ENCODE results near the gene ITGA1.
"Not testable (repeated sequence)": the region's sequence is repeated elsewhere in the genome, so short reads cannot be mapped to it uniquely, and the experiment has no call there.

The ITGA1 gene

DNA sequence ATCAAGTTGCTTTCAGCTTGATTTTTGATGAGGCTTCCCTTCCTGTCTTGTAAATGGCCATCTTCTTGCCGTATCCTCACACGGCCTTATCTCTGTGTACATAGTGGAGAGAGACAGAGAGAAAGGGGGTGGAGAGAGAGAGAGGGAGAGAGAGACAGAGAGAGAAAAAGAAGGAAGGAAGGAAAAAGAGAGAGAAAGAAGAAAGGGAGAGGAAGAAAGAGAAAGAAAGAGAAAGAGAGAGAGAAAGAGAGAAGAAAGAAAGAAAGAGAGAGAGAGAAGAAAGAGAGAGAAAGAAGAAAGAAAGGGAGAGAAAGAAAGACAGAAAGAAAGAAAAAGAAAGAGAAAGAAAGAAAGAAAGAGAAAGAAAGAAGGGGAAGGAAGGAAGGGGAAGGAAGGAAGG, 46.6 kb downstream of the ITGA1 start:
- no peak for DNase-seq

DNA sequence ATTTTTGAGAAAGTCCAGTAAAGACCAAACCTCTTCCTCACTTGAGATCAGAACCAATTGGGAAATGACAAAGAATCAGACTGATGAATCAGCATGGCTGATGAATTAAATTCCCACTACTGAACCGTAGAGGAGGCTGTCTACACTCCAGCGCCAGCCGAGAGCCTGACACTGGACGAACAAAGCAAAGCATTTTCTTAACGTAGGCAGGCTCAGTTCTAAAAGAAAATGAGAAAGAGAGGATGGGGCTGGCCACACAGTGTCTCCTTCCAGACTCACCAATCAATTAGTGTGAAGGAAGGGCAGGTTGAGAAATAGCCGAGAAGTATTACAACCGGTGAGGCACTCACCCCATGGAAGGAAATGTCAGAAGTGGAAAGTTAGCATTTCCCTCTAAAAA, 49.4 kb downstream of the ITGA1 start:
- no peak for DNase-seq

DNA sequence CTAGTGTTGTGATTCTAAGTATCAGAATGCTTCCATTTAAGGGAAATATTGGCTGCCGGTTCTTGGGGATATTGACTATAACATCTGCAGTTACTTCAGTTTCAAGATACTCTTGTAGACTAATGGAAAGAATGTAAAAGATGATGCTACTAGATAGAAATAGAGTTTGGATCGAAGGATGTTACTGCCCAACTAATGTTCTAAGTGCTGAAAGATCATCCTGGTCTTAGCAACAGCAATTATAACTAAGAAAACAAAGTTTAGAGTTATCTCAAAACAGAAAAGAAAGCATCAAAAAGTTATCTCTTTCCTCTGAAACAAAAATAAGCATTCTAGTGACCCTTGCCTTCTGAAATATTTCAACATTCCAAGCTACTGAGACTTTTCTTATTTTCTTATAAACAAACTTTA, 49.9 kb downstream of the ITGA1 start:
- no peak for DNase-seq

DNA sequence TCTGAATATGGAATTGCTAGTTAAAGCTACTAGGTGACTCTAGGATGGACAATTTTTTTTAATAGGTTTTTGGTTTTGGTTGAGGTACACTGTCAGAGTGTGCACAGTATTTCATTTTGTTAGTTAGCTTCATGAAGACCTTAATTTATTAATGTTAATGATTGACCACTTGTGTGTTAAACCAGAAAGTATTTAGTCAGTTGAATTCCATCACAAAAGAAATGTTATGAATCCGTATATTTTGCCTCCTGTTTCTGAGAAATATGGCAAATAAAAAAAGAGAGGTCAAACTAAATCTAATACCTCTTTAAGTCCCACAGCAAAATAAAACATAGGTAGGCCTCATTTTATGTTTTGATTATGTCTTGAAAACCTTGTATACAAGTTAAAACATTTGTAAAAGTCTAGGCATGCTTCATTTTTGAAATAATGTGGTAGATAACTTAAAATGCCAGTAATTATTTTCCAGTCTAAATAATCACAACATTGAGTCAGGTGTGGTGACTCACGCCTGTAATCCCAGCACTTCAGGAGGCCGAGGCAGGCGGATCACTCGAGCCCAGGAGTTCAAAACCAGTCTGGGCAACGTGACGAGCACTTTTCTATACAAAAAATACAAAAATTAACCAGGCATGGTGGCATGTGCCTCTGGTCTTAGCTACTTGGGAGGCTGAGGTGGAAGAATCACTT, 50.8 kb downstream of the ITGA1 start:
- no peak for DNase-seq

DNA sequence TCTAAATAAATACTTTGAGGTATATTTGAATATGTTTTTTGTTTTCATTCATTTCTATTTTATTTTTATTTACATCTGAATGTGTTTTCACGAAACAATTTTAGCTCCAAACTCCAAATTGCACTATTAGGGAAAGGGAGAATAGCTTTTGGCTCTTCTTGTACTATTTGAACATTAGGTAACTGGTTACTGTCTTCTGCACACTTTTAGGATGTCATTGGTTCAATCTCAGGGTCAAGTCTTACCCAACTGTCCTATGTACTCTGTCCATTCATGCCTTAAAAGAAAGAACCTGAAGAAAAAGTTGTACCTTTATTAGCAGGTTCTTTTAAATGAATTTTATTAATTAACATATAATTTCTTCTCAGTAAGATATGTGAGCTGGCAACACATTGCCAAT, 51.6 kb downstream of the ITGA1 start:
- no peak for DNase-seq

DNA sequence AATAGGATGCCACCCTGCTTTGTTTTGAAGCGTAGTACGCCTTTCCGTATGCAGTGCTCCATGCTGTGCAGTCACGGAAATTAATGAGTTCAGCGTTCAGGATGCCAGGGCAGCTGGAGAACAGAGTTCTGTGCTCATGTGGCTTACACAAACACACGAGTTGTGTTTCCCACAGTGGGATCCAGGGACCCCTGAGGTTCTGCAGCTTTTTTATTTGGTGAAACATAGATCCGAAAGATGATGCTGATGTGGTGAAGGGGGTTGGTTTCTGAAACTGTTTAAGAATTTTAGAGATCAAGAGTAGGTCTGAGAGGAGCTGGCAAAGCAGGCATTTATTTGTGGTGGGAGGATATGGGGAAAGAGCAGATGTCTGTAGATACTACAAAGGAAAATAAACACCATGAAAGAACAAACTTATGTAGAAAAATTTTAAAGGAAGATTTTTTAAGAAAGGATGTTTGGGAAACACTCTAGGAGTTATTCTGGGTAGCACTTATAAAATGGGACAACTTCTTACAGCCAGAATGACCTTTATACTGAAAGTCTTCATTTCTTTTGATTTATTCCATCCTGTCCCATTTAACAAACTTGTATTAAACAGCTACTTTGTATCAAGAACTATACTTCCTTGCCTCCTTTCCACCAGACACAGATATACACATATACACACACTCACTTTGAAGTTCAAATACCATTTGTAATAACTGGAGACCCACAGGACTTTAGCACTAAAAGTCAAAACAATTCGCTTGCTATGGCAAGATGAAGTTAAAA, 52.7 kb downstream of the ITGA1 start:
- no peak for DNase-seq

DNA sequence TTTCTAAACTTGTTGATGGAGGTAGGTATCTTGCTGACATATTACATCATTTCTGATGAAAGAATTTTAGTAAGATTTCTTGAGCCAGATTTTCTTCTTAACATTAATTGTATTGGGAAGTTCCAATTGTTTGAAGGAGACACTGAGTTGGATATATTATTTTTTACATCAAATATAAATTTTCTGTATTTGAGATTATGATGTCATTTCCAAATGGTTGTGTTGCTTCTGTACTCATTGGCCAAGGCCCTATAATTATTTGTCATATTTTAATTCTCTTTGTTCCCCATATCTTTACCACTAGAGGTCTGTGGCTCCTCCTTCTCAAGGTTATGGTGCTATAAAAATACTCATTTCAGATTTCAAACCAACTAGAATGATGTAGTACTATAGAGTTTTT, 53.4 kb downstream of the ITGA1 start:
- DNase-seq = no peak

DNA sequence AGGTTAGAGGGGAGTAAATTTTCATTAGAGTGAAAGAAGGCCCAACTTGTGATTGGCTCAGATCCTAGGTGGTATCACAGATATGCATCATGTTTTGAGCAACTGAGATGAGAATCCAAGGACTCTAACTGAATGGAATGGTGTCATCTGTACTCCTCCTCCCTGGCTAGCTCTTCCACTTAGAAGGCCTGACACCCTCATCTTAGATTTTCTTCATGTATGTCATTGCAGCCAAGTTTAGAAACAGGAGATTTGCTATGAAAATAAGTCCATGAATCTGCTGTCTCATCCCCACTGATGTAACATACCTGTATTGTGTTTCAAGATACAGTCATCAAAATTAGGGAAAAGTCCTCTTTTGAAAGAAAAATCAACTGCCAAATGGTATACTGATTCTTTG, 54.4 kb downstream of the ITGA1 start:
- DNase-seq = no peak

DNA sequence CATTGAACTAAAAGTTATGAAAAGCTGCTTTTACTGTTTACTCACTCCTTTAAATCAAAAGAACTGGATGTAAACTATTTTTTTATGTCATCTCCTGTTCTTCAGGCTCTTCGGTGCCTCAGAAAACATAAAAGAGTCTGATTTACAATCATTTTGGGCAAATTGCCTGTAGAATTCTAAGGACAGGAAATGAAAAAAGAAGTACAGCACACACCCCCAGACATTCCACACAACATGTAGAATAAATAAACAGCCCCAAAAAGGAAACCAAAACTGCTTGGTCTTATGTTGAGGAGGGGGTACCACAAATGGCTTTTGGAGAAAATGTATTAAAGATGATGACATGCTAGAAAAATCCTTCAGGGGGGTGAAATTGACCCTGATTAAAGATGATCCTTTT, 57.2 kb downstream of the ITGA1 start:
- no peak for DNase-seq

DNA sequence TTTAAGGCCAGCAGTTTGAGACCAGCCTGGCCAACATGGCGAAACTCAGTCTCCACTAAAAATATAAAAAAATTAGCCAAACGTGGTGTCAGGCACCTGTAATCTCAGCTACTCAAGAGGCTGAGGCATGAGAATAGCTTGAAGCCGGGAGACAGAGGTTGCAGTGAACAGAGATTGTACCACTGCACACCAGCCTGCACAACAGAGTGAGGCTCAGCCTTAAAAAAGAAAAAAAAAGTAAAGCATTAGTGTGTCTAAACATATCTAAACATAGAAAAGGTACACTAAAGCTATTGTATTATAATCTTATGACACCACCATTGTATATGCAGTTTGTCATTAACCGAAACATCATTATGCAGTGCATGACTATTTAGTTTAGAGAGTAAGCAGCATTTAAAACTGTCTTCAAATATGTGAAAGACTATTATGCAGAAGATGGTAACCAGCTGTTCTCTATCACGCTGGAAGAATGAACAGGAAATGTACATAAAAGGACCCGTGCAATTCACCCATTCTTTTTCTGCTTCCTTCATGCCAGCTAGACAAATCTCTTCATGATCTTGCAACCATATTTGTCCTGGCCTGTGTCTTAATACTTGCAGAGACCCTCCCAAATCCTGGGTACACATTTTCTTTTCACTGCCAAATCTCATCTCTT, 58.6 kb downstream of the ITGA1 start:
- no peak for DNase-seq

DNA sequence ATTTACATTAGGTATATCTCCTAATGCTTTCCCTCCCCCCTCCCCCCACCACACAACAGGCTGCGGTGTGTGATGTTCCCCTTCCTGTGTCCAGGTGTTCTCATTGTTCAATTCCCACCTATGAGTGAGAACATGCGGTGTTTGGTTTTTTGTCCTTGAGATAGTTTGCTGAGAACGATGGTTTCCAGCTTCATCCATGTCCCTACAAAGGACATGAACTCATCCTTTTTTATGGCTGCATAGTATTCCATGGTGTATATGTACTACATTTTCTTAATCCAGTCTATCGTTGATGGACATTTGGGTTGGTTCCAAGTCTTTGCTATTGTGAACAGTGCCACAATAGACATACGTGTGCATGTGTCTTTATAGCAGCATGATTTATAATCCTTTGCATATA, 61.0 kb downstream of the ITGA1 start:
- DNase-seq = not testable (repeated sequence)

DNA sequence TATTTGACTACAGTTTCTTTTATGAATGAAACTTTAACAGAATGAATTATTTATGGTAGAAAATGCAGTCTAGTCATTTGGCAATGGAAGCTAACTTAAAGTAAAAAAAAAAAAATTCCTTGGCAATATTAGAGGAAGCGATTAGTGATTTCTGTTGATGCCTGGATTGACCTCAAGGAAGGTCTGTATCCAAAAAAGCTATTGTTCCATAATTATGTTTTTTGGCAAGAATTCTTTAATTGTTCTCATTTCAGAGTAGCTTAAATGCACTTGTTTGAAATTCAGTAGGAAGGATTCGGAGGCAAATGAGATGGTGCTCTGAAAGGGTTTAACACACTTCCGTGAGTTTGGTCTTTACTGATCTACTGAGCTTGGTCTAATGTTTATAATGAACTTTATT, 61.8 kb downstream of the ITGA1 start:
- no peak for DNase-seq

DNA sequence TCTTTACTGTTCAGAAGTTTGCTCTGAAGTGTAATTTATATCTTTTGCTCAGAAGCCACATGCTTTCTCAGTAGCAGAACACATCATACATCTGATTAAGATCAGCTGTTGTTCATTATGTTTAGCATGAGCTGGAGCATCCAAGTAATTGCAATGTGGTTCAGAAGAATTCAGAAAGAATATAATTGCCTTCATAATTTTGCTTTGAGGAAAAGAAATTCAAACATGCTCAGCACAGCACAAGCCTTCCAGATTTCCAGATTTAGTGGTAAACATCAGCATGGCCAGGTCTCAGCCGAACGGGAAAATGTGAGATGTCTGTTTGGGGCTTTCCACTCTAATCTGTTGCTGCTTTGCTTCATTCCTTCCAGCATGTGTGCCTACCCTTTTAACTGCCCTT, 65.9 kb downstream of the ITGA1 start:
- DNase-seq = no peak

DNA sequence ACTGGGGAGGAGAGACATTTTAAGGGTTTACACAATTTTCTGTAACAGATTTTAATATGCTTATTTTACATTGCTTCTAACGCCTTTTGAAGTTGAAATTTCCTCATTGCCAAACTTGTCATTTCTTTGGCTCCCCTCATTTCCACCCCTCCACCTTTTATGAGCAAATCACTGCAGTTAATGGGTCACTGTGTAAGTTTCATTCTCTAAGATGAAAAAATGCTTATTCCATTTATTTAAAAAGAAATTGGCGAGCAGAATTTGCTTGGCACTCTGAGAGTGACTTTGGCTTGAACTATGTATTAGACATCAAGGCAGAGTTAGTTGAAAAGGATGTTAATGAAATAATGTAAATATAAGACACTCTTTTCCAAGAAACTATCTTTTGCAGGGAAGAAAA, 66.6 kb downstream of the ITGA1 start:
- DNase-seq = no peak

DNA sequence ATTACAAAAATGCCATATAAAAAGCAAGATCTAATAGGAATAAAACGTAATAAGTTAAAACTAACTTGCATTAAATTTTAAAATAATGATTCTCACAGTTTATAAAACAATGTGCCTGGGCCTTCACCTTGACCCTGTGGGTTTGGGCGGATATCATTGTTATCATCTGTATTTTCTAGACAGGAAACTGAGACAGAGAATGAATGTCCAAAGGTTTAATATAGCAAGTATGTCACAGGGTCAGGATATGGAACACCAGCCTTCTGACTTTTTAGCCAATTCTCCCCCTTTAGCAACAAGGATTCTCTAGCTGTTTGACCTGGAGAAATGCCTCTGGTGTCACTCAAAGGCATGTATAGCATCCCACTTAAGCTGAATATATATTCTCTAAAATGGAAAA, 67.2 kb downstream of the ITGA1 start:
- DNase-seq = no peak

DNA sequence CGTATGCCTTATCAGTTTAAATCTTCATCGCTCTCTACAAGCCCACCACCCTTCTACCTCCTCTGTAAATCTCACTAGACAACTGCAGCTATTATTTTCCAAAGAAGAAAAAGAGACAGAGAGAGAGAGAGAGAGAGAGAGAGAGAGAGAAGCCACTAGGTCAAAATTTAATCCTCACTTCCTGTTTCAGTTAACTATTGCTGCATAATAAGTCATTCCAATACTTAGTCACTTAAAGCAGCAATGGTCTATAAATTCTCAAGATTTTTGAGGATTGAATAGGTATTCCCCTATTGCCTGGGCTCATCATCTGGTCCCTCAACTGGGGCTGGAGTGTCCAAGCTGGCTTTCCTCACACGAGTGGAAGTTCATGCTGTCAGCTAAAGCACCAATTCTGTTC, 68.8 kb downstream of the ITGA1 start:
- no peak for DNase-seq

DNA sequence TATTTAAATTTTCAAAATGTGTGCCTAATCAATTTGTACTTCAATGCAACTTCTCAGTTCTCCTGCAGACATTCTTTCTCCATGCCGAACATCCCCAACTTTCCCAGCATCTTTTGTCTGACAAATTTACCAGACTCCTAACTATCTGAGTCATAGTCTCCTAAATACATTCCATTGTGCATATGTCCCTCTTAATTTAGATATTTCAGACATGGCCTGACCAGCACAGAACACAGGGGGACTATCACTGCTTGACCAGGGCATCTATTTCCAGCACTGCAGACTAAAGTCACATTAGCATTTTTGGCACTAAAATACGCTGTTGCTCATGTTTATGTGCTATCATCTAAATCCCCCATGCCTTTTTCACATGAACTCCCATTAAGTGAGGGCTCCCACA, 71.9 kb downstream of the ITGA1 start:
- DNase-seq = no peak

DNA sequence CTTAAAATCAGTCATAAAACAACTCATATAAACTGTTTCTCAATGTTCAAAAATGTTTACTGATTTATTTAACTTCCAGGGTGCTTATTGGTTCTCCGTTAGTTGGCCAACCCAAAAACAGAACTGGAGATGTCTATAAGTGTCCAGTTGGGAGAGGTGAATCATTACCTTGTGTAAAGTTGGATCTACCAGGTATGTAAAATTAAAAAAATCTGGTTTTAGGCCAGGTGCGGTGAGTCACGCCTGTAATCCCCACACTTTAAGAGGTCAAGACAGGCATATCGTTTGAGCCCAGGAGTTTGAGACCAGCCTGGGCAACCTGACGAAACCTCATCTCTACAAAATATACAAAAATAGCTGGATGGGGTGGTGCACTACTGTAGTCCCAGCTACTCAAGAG, 73.7 kb downstream of the ITGA1 start:
- no peak for DNase-seq

DNA sequence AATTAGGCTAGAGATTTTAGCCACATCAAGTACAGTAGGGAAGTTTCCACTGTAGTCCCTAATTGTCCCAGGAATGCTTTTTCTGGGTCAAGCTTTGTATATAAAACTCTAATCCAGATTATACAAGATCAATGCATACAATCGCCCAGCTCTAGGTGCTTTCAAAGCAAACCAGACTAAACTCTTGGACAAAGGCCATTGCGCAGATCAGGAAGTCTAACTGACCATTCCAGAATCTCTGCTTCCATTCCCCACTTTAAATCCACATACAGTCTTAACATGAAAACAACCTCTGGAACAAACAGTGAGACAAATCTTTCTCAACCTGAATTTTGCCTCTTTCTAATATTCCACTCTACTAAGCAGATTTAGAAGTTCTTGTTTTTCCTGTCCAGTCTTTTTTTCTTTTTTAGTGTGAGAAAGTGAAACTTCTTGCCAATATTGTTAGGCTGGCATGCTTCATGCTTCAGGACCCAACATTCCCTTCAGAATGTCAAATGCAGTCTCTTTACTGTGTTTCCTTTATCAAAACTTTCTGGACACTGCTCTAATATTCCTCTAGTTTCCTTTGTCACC, 76.1 kb downstream of the ITGA1 start:
- no peak for DNase-seq

DNA sequence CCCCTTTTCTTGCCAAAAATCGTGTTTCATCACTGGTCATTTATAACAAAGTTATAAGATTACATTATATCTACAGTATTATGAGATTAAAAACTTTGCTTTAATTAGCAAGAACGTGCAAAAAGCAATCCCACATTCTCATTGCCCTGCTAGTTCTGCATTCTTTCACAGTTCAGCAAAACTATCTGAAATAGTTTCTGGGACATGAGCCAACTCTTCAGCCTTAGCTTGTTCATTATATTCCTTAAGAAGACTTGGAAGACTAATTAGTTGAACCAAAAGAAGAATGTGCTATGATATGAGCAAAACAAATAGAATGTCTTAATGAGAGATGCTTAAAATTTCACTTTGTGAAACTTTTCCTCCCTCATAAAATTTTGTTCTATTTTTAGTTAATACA, 76.7 kb downstream of the ITGA1 start:
- no peak for DNase-seq

DNA sequence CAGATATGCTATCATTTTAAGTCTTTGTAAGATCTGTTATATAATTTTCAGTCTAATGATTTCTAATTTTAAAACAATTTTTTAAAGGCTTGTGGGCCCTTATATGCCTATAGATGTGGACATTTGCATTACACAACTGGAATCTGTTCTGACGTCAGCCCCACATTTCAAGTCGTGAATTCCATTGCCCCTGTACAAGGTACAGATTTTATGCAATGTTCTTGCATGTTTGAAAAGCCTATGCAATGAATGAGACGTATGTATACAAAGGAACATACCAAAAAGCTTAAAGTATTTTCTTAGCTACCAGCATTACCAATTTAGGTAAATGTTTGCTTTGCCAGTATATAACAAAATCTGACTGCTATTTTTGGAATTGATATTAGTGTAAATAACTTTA, 77.2 kb downstream of the ITGA1 start:
- DNase-seq = no peak

DNA sequence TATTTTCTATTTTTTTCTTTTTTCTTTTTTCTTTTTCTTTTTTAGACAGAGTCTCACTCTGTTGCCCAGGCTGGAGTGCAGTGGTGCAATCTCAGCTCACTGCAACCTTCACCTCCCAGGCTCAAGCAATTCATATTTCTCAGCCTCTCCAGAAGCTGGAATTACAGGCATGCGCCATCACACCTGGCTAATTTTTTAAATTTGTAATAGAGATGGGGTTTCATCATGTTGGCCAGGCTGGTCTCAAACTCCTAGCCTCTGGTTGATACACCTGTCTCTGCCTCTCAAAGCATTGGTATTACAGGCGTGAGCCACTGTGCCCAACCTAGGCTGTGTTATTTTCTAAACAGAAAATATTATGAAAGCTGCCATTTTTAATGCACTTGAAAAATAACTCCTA, 78.3 kb downstream of the ITGA1 start:
- not testable (repeated sequence) for DNase-seq

DNA sequence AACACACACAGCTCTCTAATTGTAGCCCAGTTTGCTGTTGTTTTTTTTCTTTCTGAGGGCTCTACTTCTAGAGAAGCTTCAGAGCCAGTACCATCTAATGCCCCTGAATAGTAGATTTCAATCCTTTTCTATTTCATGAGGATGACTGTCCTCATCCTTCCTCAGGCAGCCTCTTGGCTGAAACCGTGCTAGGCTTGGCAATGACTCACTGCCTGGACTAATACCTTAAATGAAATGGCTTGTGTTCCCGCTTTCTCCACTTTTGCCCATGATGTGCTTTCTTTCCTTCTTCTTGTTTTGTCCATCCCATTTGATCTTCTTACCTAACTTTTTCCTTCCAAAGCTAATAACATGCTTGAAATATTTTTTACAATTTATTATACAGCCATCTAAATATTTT, 80.1 kb downstream of the ITGA1 start:
- no peak for DNase-seq

DNA sequence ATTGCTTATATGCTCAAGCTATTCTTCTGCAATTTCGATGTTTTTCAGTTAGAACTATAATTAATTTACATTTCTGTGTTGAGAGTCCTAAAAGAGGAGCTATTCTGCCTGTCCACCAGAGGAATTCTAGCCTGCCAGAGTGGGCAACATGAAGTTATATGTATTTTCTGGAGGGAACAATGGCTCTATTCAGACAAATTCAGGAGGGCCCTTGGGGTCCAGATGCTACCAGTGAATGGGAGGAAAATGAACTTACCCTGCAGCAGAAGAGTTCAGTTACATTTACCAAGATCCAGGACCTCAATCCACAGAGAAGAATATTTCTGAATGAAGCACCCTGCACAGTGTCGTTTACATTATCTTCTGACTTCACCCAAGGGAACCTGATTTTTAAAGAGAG, 80.7 kb downstream of the ITGA1 start:
- no peak for DNase-seq

All from activated gamma-delta T cell treated with Interleukin-2 at 50 U/mL for 16 hours (primary cell).